Natural killer cell (primary cell): ENCODE measurements around the gene ROBO1. TPM values are rescaled to one million over a fixed set of nuclear protein-coding genes. Genes with fewer than 3 reads are reported as not detected.
"Not testable (repeated sequence)": the region's sequence is repeated elsewhere in the genome, so short reads cannot be mapped to it uniquely, and the experiment has no call there.

Experiments
- ATAC-seq, 3 donors: fragments of 150-1000 bp in 2 of 3; fragments of 200-7000 bp in 1 of 3; cut with Tn5 transposase; 1 replicate in 1 of 3; 2 replicates in 2 of 3; pipeline ENCODE4 v1.10.0; 2021; ENCODE audit warnings: mild to moderate bottlenecking in 2 of 3, moderate library complexity in 2 of 3
- DNase-seq, 2 donors: peaks; one replicate each; pipeline versions ENCODE4 v3.0.0 to v3.0.0-alpha.2; 2013 to 2021; ENCODE audit warnings: mixed read lengths in 1 of 2
- H3K27ac ChIP-seq: one replicate; pipeline ENCODE4 v1.5.1; 2013; ENCODE audit warnings: mild to moderate bottlenecking, low read length
- H3K27me3 ChIP-seq: one replicate; pipeline ENCODE4 v1.6.1; 2013; ENCODE audit warnings: low read length; ENCODE audit not compliant: control insufficient read depth, insufficient read depth
- H3K36me3 ChIP-seq: one replicate; pipeline ENCODE4 v1.6.1; 2013; ENCODE audit warnings: low read length; ENCODE audit not compliant: control insufficient read depth, insufficient read depth
- H3K4me1 ChIP-seq: one replicate; pipeline ENCODE4 v1.6.1; 2013; ENCODE audit warnings: low read length; ENCODE audit not compliant: control insufficient read depth, insufficient read depth
- H3K4me3 ChIP-seq: one replicate; pipeline ENCODE4 v1.5.1; 2013; ENCODE audit warnings: low read length
- H3K9me3 ChIP-seq: one replicate; pipeline ENCODE4 v1.6.1; 2013; ENCODE audit warnings: low read length; ENCODE audit not compliant: control insufficient read depth, insufficient read depth
- H3K27ac Mint-ChIP-seq, 2 donors: one replicate each; pipeline ENCODE4 v1.8.0; 2022; ENCODE audit warnings: mild to moderate bottlenecking in 2 of 2, mixed read lengths in 2 of 2, moderate library complexity in 1 of 2
- H3K27me3 Mint-ChIP-seq, 2 donors: one replicate each; pipeline ENCODE4 v1.8.0; 2022; ENCODE audit warnings: low read depth in 2 of 2, mixed read lengths in 2 of 2
- H3K36me3 Mint-ChIP-seq: one replicate; pipeline ENCODE4 v1.8.0; 2022; ENCODE audit warnings: mixed read lengths
- H3K4me1 Mint-ChIP-seq, 2 donors: one replicate each; pipeline ENCODE4 v1.8.0; 2022; ENCODE audit warnings: mixed read lengths in 2 of 2
- H3K4me3 Mint-ChIP-seq: one replicate; pipeline ENCODE4 v1.8.0; 2022; ENCODE audit warnings: mild to moderate bottlenecking, moderate library complexity, mixed read lengths
- H3K9me3 Mint-ChIP-seq, 2 donors: one replicate each; pipeline ENCODE4 v1.8.0; 2022; ENCODE audit warnings: mixed read lengths in 2 of 2
- CTCF ChIP-seq: fragments of 200-600 bp; IDR thresholded peaks from one replicate; pipeline ENCODE4 v1.8.0; 2022; ENCODE audit warnings: antibody characterized with exemption
- WGBS: methylation state at CpG from one replicate; pipeline ENCODE4 v1.1.7; 2013; ENCODE audit warnings: missing lambda C conversion rate; ENCODE audit not compliant: insufficient coverage; 5-methylcytosine and 5-hydroxymethylcytosine counted together
- intact Hi-C: fragments of 100-400 bp; cut with micrococcal nuclease; formaldehyde crosslinking; loops from one replicate; pipeline ENCODE4 v1.14.2; 2022
- total RNA-seq, 4 donors: library from RNA; stranded (reverse); fragments of 120-200 nt in 1 of 4; gene quantifications; one replicate each; pipeline versions ENCODE4 v1.2.3 to v1.2.4, GENCODE V29; 2013 to 2022

The ROBO1 gene
- total RNA-seq, 3 donors from 2014 or later (not counting 1 experiment from before 2014, with no cell fraction given) = 0.07 TPM; not detected in 2

GRCh38 chr3:79810092-79810491 lies 42.3 kb upstream of the ROBO1 start:
- Histone ChIP-seq H3K27ac (no peak overlapping the region), H3K36me3 (no peaks in the 10 kb centered on the region), H3K4me1 (no peaks in the 10 kb centered on the region), H3K4me3 (no peak overlapping the region), H3K27me3 (no peaks in the 10 kb centered on the region), H3K9me3 (no peaks in the 10 kb centered on the region)
- no peak overlapping the region for H3K27ac Mint-ChIP-seq
- no peaks in the 10 kb centered on the region for H3K27me3 Mint-ChIP-seq
- TF ChIP-seq CTCF = no peak
- ATAC-seq = no peak
- no peak for DNase-seq
- peaks cover 7 to 10% of the 10 kb centered on the region in 2 donors for H3K9me3 Mint-ChIP-seq
- H3K36me3 Mint-ChIP-seq = no peaks in the 10 kb centered on the region
- WGBS = 74% methylated on average over 3 of the region's 3 CpGs
- H3K4me1 Mint-ChIP-seq = no peaks in the 10 kb centered on the region
- intact Hi-C loops = no loop called here
- no peak overlapping the region for H3K4me3 Mint-ChIP-seq

- Histone ChIP-seq H3K36me3 (no peaks in the 10 kb centered on the region), H3K27ac (no peak overlapping the region), H3K9me3 (no peaks in the 10 kb centered on the region), H3K4me1 (no peaks in the 10 kb centered on the region), H3K4me3 (no peak overlapping the region), H3K27me3 (no peaks in the 10 kb centered on the region)
- Mint-ChIP-seq H3K9me3 (peaks cover 5 to 10% of the 10 kb centered on the region in 2 donors), H3K4me3 (no peak overlapping the region), H3K27ac (no peak overlapping the region), H3K27me3 (no peaks in the 10 kb centered on the region), H3K4me1 (no peaks in the 10 kb centered on the region), H3K36me3 (no peaks in the 10 kb centered on the region)
- DNase-seq (no peak), ATAC-seq (no peak)
- intact Hi-C loops = no loop called here
- WGBS = 94% methylated on average over 2 of the region's 2 CpGs
- no peak for TF ChIP-seq CTCF
Observed at GRCh38 chr3:79809106-79809505, 41.3 kb upstream of the ROBO1 start.

- H3K36me3 ChIP-seq = no peaks in the 10 kb centered on the region
- DNase-seq (no peak), ATAC-seq (no peak)
- Mint-ChIP-seq H3K27me3 (no peaks in the 10 kb centered on the region), H3K4me3 (no peak overlapping the region), H3K36me3 (no peaks in the 10 kb centered on the region), H3K9me3 (peaks cover 4 to 10% of the 10 kb centered on the region in 2 donors), H3K4me1 (no peaks in the 10 kb centered on the region), H3K27ac (no peak overlapping the region)
- H3K27me3 ChIP-seq = no peaks in the 10 kb centered on the region
- H3K4me1 ChIP-seq = no peaks in the 10 kb centered on the region
- whole genome bisulfite sequencing = 87% methylated on average over 2 of the region's 2 CpGs
- TF ChIP-seq CTCF = no peak
- H3K27ac ChIP-seq = no peak overlapping the region
- intact Hi-C loops = no loop called here
- H3K9me3 ChIP-seq = no peaks in the 10 kb centered on the region
- no peak overlapping the region for H3K4me3 ChIP-seq
Observed at GRCh38 chr3:79808515-79808914, 40.7 kb upstream of the ROBO1 start.

- H3K36me3 Mint-ChIP-seq, ATAC-seq, H3K27me3 ChIP-seq, H3K9me3 ChIP-seq, DNase-seq, H3K4me3 ChIP-seq, H3K36me3 ChIP-seq, H3K4me1 Mint-ChIP-seq, H3K27ac Mint-ChIP-seq, H3K27me3 Mint-ChIP-seq, H3K4me3 Mint-ChIP-seq, H3K27ac ChIP-seq, intact Hi-C loops, H3K4me1 ChIP-seq: not testable (repeated sequence)
- H3K9me3 Mint-ChIP-seq = peaks cover 13 to 14% of the 10 kb centered on the region in 2 donors
- 80% methylated on average over 4 of the region's 4 CpGs for WGBS
Observed at GRCh38 chr3:79790177-79790576, 22.4 kb upstream of the ROBO1 start.
